Measurements from ENCODE around the gene TMEM30A. TPM values are rescaled to one million over a fixed set of nuclear protein-coding genes. Genes with fewer than 3 reads are reported as not detected.

The TMEM30A gene
- total and polyA plus RNA-seq, 2 donors (not counting 3 experiments of a cell fraction or from before 2014, with no cell fraction given) = 42.2 to 197 TPM

DNA sequence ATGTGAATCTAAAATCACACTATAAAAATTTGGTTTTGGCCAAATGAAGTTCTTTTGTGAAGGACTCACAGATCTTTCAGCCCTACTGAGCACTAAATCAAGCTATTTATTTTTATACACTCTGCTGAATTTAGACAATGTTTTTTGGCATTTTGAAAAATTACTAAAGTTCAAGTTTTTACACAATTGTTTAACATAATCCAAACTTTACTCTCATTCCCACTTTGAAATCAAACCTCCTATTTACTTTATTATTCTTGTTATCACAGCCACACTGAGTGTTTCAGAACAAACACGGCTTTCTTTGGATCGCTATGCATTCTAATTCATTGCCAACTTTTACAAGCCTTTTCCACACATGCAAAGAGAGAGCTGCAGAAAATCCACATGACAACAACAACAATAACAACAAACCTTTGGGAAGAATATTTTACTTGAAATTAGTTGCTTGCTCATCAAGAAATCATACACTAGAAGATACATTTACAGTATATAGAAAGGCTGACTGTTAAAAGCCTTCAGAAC, 49.1 kb upstream of the TMEM30A start:
- Histone ChIP-seq H4K20me1 (replicated peaks; ENCODE audit: control insufficient read depth, extremely low read depth, insufficient read depth, low read length) (no peaks in the 10 kb centered on the region), H3K79me2 (ENCODE audit: control insufficient read depth, insufficient read depth, low read length) (no peaks in the 10 kb centered on the region), H3K4me1 (ENCODE audit: control insufficient read depth, extremely low read depth, insufficient read depth, low read length) (peaks cover 24% of the 10 kb centered on the region), H3K4me2 (ENCODE audit: insufficient read depth, low read length) (no peak overlapping the region), H3K4me3 (replicated peaks in 1 of 3; ENCODE audit: insufficient read depth in 1 of 3, low read depth in 1 of 3, low read length in 3 of 3) (peak overlapping the region in 1 of 3 experiments; percentile 2), H3K9me3 (replicated peaks; ENCODE audit: control insufficient read depth, insufficient read depth, low read length) (no peaks in the 10 kb centered on the region), H3K9me1 (replicated peaks; ENCODE audit: control insufficient read depth, extremely low read depth, insufficient read depth, low read length) (no peaks in the 10 kb centered on the region), H3K27ac (ENCODE audit: insufficient read depth, low read depth, low read length) (no peak overlapping the region), H3K27me3 (ENCODE audit: control insufficient read depth in 2 of 2, insufficient read depth in 2 of 2, low read length in 2 of 2) (no peaks in the 10 kb centered on the region), H2AFZ (ENCODE audit: low read depth, low read length) (no peak overlapping the region), H3K9ac (replicated peaks; ENCODE audit: extremely low read depth, insufficient read depth, low read length) (peak overlapping the region; percentile 6), H3K36me3 (ENCODE audit: control insufficient read depth in 2 of 2, extremely low read depth in 1 of 2, insufficient read depth in 2 of 2, low read length in 2 of 2) (no peaks in the 10 kb centered on the region)
- no peak for DNase-seq (ENCODE audit: low read depth, low spot score)
- CTCF ChIA-PET = interaction anchor here (1.1 to 2.0 kb wide), 5 partner anchors 16 to 36 kb away, joined by 3 to 8 read pairs (median 5); no protein-coding TSS in a partner anchor
- no peak for TF ChIP-seq MYC (IDR thresholded peaks at IDR 0.05; ENCODE audit: low read depth, low read length)
- TF ChIP-seq, protein P1, sequence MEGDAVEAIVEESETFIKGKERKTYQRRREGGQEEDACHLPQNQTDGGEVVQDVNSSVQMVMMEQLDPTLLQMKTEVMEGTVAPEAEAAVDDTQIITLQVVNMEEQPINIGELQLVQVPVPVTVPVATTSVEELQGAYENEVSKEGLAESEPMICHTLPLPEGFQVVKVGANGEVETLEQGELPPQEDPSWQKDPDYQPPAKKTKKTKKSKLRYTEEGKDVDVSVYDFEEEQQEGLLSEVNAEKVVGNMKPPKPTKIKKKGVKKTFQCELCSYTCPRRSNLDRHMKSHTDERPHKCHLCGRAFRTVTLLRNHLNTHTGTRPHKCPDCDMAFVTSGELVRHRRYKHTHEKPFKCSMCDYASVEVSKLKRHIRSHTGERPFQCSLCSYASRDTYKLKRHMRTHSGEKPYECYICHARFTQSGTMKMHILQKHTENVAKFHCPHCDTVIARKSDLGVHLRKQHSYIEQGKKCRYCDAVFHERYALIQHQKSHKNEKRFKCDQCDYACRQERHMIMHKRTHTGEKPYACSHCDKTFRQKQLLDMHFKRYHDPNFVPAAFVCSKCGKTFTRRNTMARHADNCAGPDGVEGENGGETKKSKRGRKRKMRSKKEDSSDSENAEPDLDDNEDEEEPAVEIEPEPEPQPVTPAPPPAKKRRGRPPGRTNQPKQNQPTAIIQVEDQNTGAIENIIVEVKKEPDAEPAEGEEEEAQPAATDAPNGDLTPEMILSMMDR (IDR thresholded peaks at IDR 0.05; ENCODE audit: extremely low read depth in 1 of 2, insufficient read depth in 1 of 2, low read depth in 1 of 2, low read length in 2 of 2) = no peak
- TF ChIP-seq, protein P2, sequence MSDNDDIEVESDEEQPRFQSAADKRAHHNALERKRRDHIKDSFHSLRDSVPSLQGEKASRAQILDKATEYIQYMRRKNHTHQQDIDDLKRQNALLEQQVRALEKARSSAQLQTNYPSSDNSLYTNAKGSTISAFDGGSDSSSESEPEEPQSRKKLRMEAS (IDR thresholded peaks at IDR 0.05; ENCODE audit: insufficient read depth, insufficient read length) = no peak
- TF ChIP-seq JUN (IDR thresholded peaks at IDR 0.05; ENCODE audit: borderline replicate concordance, insufficient read depth, insufficient read length, low read depth) = no peak
- no peak for TF ChIP-seq FOS (IDR thresholded peaks at IDR 0.05; ENCODE audit: borderline replicate concordance, insufficient read depth, low read length)
- TF ChIP-seq EZH2 (IDR thresholded peaks at IDR 0.05; ENCODE audit: borderline replicate concordance, low read depth, low read length, severe bottlenecking) = no peak
- no peak for TF ChIP-seq GATA2 (IDR thresholded peaks at IDR 0.05; ENCODE audit: insufficient read depth, insufficient read length, low read depth, low read length)
- no peak for TF ChIP-seq POLR2AphosphoS5 (IDR thresholded peaks at IDR 0.05; ENCODE audit: insufficient read depth, low read depth, low read length)
- TF ChIP-seq POLR2A (IDR thresholded peaks at IDR 0.05; ENCODE audit: low read depth, low read length) = no peak
- dilution Hi-C loops (cut with MboI; ENCODE audit: extremely low pct_ligation_motif_present, low sequenced_read_pairs) (no loop called here), intact Hi-C loops (cut with micrococcal nuclease) (no loop called here)
- FAIRE-seq = no peak
- POLR2A ChIA-PET = no interaction called here
- BruUV-seq (replicated peaks) = no TSS peak

Data from endothelial cell of umbilical vein (primary cell).